ENCODE data around the gene TIFAB.

GRCh38 chr5:135400866-135401265 lies 51.3 kb downstream of the TIFAB start:
- TF ChIP-seq CTCF (IDR thresholded peaks at IDR 0.05; ENCODE audit: low read length) (no peak), EZH2 (IDR thresholded peaks at IDR 0.05; ENCODE audit: borderline replicate concordance, low read length) (no peak)

Measured in OCI-LY1 (cell line).